VCaP (cell line): Measurements from ENCODE around the gene NOP56.

ENCODE experiments used
- H3K27ac ChIP-seq: fragments of 450-650 bp; 2 replicates; pipeline ENCODE4 v1.5.1; 2017
- CTCF ChIP-seq: fragments of 450-650 bp; conservative IDR thresholded peaks from 2 replicates; pipeline ENCODE4 v1.5.1; 2017; ENCODE audit warnings: mild to moderate bottlenecking, moderate library complexity

Gene NOP56

GRCh38 chr20:2688041-2688591 is 35.7 kb downstream of the NOP56 start:
- no peak overlapping the region for H3K27ac ChIP-seq
- TF ChIP-seq CTCF: peak; percentile 40

GRCh38 chr20:2690213-2690612 is 37.8 kb downstream of the NOP56 start:
- no peak for TF ChIP-seq CTCF
- H3K27ac ChIP-seq: no peak overlapping the region

- no peak for TF ChIP-seq CTCF
- H3K27ac ChIP-seq: no peak overlapping the region
Observed at GRCh38 chr20:2690718-2691117, 38.3 kb downstream of the NOP56 start.

GRCh38 chr20:2691127-2691526 is 38.7 kb downstream of the NOP56 start:
- no peak overlapping the region for H3K27ac ChIP-seq
- no peak for TF ChIP-seq CTCF

GRCh38 chr20:2691663-2692035 is 39.2 kb downstream of the NOP56 start:
- TF ChIP-seq CTCF: no peak
- H3K27ac ChIP-seq: peak overlapping the region; percentile 62; the same call in 1 of the 2 replicates

- TF ChIP-seq CTCF: no peak
- peak within 1 kb of the TSS; percentile 62 for H3K27ac ChIP-seq
Observed at GRCh38 chr20:2692036-2692885, 39.8 kb downstream of the NOP56 start, which contains the start of gene EBF4. Gene EBF4 (plus strand): TSS chr20:2692780. CDS start chr20:2693646, 866 bp downstream.

- H3K27ac ChIP-seq: peak overlapping the region; percentile 62
- TF ChIP-seq CTCF: no peak
Observed at GRCh38 chr20:2692886-2693285, 40.5 kb downstream of the NOP56 start.
